Trophoblast cell (in vitro differentiated cells and primary cell): Measurements from ENCODE around the gene UBE2E1.
A peak's percentile ranks its signal among the peaks of the same experiment; 100 is the strongest.
"Not testable (repeated sequence)": the region's sequence is repeated elsewhere in the genome, so short reads cannot be mapped to it uniquely, and the experiment has no call there.

Experiments used
- DNase-seq, 2 donors: peaks; one replicate each; pipeline ENCODE4 v3.0.0-alpha.2; 2016
- H2AFZ ChIP-seq: 2 replicates; pipeline ENCODE4 v1.6.1; 2013; ENCODE audit warnings: low read length, moderate library complexity, mild to moderate bottlenecking; ENCODE audit not compliant: insufficient read depth, poor library complexity
- H2AK5ac ChIP-seq: 2 replicates; pipeline ENCODE4 v1.6.1; 2013; ENCODE audit warnings: mild to moderate bottlenecking, low read length
- H2BK120ac ChIP-seq: 2 replicates; pipeline ENCODE4 v1.6.1; 2013; ENCODE audit warnings: low read length, mild to moderate bottlenecking, moderate library complexity; ENCODE audit not compliant: insufficient read depth, poor library complexity
- H2BK12ac ChIP-seq: 2 replicates; pipeline ENCODE4 v1.6.1; 2013; ENCODE audit warnings: mild to moderate bottlenecking, low read length, moderate library complexity
- H2BK5ac ChIP-seq: 2 replicates; pipeline ENCODE4 v1.6.1; 2013; ENCODE audit warnings: low read length, low read depth, moderate library complexity, mild to moderate bottlenecking; ENCODE audit not compliant: poor library complexity
- H3K14ac ChIP-seq: 2 replicates; pipeline ENCODE4 v1.6.1; 2013; ENCODE audit warnings: mild to moderate bottlenecking, low read length
- H3K18ac ChIP-seq: 2 replicates; pipeline ENCODE4 v1.6.1; 2013; ENCODE audit warnings: mild to moderate bottlenecking, low read length
- H3K23ac ChIP-seq: 2 replicates; pipeline ENCODE4 v1.6.1; 2013; ENCODE audit warnings: low read length
- H3K27ac ChIP-seq: 2 replicates; pipeline ENCODE4 v1.5.1; 2013; ENCODE audit warnings: low read depth, mild to moderate bottlenecking, inconsistent platforms, low read length, moderate library complexity
- H3K27me3 ChIP-seq: 2 replicates; pipeline ENCODE4 v1.6.1; 2013; ENCODE audit warnings: inconsistent platforms, mild to moderate bottlenecking, low read length, moderate library complexity; ENCODE audit not compliant: insufficient read depth
- H3K36me3 ChIP-seq, 2 experiments: 1 replicate in 1 of 2; 2 replicates in 1 of 2; pipeline ENCODE4 v1.6.1; 2013; ENCODE audit warnings: low read length in 2 of 2, mild to moderate bottlenecking in 2 of 2, moderate library complexity in 1 of 2; ENCODE audit not compliant: insufficient read depth in 2 of 2, control insufficient read depth in 1 of 2
- H3K4ac ChIP-seq: 2 replicates; pipeline ENCODE4 v1.6.1; 2013; ENCODE audit warnings: low read depth, mild to moderate bottlenecking, low read length, moderate library complexity
- H3K4me1 ChIP-seq, 2 experiments: 1 replicate in 1 of 2; 2 replicates in 1 of 2; pipeline ENCODE4 v1.6.1; 2013; ENCODE audit warnings: low read length in 2 of 2, mild to moderate bottlenecking in 2 of 2, moderate library complexity in 1 of 2; ENCODE audit not compliant: insufficient read depth in 2 of 2, control insufficient read depth in 1 of 2
- H3K4me2 ChIP-seq: 2 replicates; pipeline ENCODE4 v1.6.1; 2013; ENCODE audit warnings: inconsistent platforms, mild to moderate bottlenecking, low read length, moderate library complexity
- H3K4me3 ChIP-seq: 2 replicates; pipeline ENCODE4 v1.5.1; 2013; ENCODE audit warnings: mild to moderate bottlenecking, low read depth, low read length, inconsistent platforms
- H3K79me1 ChIP-seq: one replicate; pipeline ENCODE4 v1.6.1; 2013; ENCODE audit warnings: low read length
- H3K79me2 ChIP-seq: 2 replicates; pipeline ENCODE4 v1.6.1; 2013; ENCODE audit warnings: low read length, mild to moderate bottlenecking; ENCODE audit not compliant: control insufficient read depth, insufficient read depth, poor library complexity
- H3K9ac ChIP-seq: 2 replicates; pipeline ENCODE4 v1.6.1; 2013; ENCODE audit warnings: mild to moderate bottlenecking, low read length
- H3K9me3 ChIP-seq: 2 replicates; pipeline ENCODE4 v1.6.1; 2013; ENCODE audit warnings: low read depth, mild to moderate bottlenecking, control low read depth, inconsistent platforms, low read length; ENCODE audit not compliant: insufficient read depth
- H4K12ac ChIP-seq: 2 replicates; pipeline ENCODE4 v1.6.1; 2013; ENCODE audit warnings: low read depth, mild to moderate bottlenecking, low read length, moderate library complexity
- H4K8ac ChIP-seq: 2 replicates; pipeline ENCODE4 v1.6.1; 2013; ENCODE audit warnings: low read depth, mild to moderate bottlenecking, low read length, moderate library complexity
- H4K91ac ChIP-seq: one replicate; pipeline ENCODE4 v1.6.1; 2013; ENCODE audit warnings: low read depth, mild to moderate bottlenecking, low read length, moderate library complexity
- WGBS: extraction: QIAGEN DNeasy Blood & Tissue Kit; methylation state at CpG from one replicate; pipeline ENCODE4 v1.1.7; 2013; ENCODE audit warnings: missing lambda C conversion rate; ENCODE audit not compliant: insufficient read length, insufficient coverage; ENCODE audit errors: extremely low coverage; 5-methylcytosine and 5-hydroxymethylcytosine counted together

The UBE2E1 gene

DNA sequence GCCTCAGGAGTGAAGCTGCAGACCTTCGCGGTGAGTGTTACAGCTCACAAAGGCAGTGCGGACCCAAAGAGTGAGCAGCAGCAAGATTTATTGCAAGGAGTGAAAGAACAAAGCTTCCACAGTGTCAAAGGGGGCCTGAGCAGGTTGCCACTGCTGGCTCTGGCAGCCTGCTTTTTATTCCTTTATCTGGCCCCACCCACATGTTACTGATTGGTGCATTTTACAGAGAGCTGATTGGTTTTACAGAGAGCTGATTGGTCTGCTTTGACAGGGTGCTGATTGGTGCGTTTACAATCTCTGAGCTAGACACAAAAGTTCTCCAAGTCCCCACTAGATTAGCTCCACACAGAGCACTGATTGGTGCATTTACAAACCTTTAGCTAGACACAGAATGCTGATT is 76.2 kb downstream of the UBE2E1 start:
- H3K9ac ChIP-seq, H4K8ac ChIP-seq, H3K4me1 ChIP-seq, H3K4me2 ChIP-seq, H2AFZ ChIP-seq, H2BK5ac ChIP-seq, H4K12ac ChIP-seq, H2BK12ac ChIP-seq, H4K91ac ChIP-seq, H3K18ac ChIP-seq, H3K14ac ChIP-seq, H2AK5ac ChIP-seq, H3K79me2 ChIP-seq, H3K4me3 ChIP-seq, DNase-seq, H3K27me3 ChIP-seq, H3K79me1 ChIP-seq, H3K23ac ChIP-seq, H3K9me3 ChIP-seq, H2BK120ac ChIP-seq, H3K4ac ChIP-seq, H3K27ac ChIP-seq: not testable (repeated sequence)
- peaks cover 7 to 13% of the 10 kb centered on the region in 2 experiments for H3K36me3 ChIP-seq
- no CpG with 5 or more reads among the region's 4 CpGs for WGBS

DNA sequence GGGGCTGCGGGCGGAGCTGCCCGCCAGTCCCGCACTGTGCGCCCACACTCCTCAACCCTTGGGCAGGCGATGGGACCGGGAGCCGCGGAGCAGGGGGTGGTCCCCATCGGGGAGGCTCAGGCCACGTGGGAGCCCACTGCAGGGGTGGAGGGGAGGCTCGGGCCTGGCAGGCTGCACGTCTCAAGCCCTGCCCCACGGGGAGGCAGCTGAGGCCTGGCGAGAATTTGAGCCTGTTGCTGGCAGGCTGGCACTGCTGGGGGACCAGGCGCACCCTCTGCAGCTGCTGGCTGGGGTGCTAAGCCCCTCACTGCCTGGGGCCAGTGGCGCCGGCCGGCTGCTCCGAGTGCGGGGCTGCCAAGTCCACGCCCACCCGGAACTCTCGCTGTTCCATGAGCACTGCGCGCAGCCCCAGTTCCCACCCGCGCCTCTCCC is 76.7 kb downstream of the UBE2E1 start:
- Histone ChIP-seq H3K14ac (no peak overlapping the region), H3K27ac (no peak overlapping the region), H3K4me2 (no peak overlapping the region), H2AFZ (no peak overlapping the region), H2BK120ac (no peak overlapping the region), H3K36me3 (peaks cover 7 to 13% of the 10 kb centered on the region in 2 experiments), H3K9me3 (peaks cover 2% of the 10 kb centered on the region), H3K9ac (no peak overlapping the region), H2AK5ac (no peak overlapping the region), H3K4me3 (no peak overlapping the region), H3K23ac (no peak overlapping the region), H3K4me1 (no peaks in the 10 kb centered on the region), H3K79me1 (no peaks in the 10 kb centered on the region), H3K4ac (no peak overlapping the region), H3K79me2 (no peaks in the 10 kb centered on the region), H2BK12ac (no peak overlapping the region), H4K91ac (no peak overlapping the region), H2BK5ac (no peak overlapping the region), H3K18ac (peak overlapping the region; percentile 7), H4K8ac (no peak overlapping the region), H3K27me3 (no peaks in the 10 kb centered on the region), H4K12ac (no peak overlapping the region)
- WGBS, result no CpG with 5 or more reads among the region's 28 CpGs
- no peak for DNase-seq

DNA sequence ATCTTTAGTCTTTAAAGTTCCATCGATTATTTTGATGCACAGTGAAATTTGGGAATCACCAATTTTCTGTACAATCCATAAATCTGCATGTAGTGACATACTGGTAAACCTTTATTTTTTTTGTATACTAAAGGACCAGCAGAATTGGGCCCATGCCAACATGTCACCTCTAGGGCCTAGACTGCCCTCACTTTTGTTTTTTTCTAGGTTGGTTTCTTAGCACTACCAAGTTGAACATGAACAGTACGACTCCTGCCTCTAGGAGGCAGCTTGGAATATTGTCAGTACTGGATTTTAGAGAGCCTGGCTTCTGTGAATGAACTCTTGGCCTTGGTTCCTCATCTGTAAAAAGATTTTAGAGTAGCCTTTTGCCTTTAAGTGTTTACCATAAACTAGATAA is 78.7 kb downstream of the UBE2E1 start:
- Histone ChIP-seq H2BK5ac (no peak overlapping the region), H3K4ac (no peak overlapping the region), H3K9ac (no peak overlapping the region), H2AK5ac (no peak overlapping the region), H3K4me3 (no peak overlapping the region), H3K4me2 (no peak overlapping the region), H3K18ac (no peak overlapping the region), H3K23ac (no peak overlapping the region), H2AFZ (no peak overlapping the region), H2BK120ac (no peak overlapping the region), H3K14ac (no peak overlapping the region), H3K27me3 (no peaks in the 10 kb centered on the region), H2BK12ac (no peak overlapping the region), H3K27ac (no peak overlapping the region), H3K4me1 (no peaks in the 10 kb centered on the region), H4K8ac (no peak overlapping the region), H4K91ac (no peak overlapping the region), H3K36me3 (peaks cover 5 to 12% of the 10 kb centered on the region in 2 experiments), H3K9me3 (peaks cover 2% of the 10 kb centered on the region), H4K12ac (no peak overlapping the region), H3K79me1 (no peaks in the 10 kb centered on the region), H3K79me2 (no peaks in the 10 kb centered on the region)
- DNase-seq, result peak in 1 of 2 donors; percentile 60
- WGBS, result no CpG with 5 or more reads among the region's 2 CpGs

DNA sequence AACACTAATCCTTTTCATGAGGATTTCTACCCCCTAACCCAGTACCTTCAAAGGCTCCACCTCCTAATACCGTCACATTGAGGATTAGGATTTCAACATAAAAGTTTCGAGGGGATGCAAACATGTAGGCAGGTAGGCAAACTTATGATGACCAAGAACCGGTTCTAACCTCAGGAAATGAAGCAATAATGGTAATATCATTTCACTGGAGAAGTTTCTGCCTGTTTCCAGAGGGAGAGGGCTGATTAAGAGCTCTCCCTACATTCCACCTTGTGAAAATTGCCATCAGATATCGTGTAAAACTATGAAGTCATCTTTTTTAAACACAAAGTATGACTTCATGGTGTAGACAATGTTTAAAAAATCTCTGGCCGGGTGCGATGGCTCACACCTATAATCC is 79.5 kb downstream of the UBE2E1 start:
- Histone ChIP-seq H3K27ac (no peak overlapping the region), H3K14ac (no peak overlapping the region), H3K4me1 (no peaks in the 10 kb centered on the region), H3K79me1 (no peaks in the 10 kb centered on the region), H3K4ac (no peak overlapping the region), H2BK5ac (no peak overlapping the region), H3K36me3 (peaks cover 5 to 11% of the 10 kb centered on the region in 2 experiments), H2AFZ (no peak overlapping the region), H3K27me3 (no peaks in the 10 kb centered on the region), H3K23ac (no peak overlapping the region), H4K8ac (no peak overlapping the region), H4K91ac (no peak overlapping the region), H2BK12ac (no peak overlapping the region), H3K9ac (no peak overlapping the region), H3K79me2 (no peaks in the 10 kb centered on the region), H2BK120ac (no peak overlapping the region), H3K4me3 (no peak overlapping the region), H3K9me3 (peaks cover 2% of the 10 kb centered on the region), H3K4me2 (no peak overlapping the region), H3K18ac (no peak overlapping the region), H4K12ac (no peak overlapping the region), H2AK5ac (no peak overlapping the region)
- DNase-seq, result peak; percentile 50 to 92
- WGBS, result no CpG with 5 or more reads among the region's 6 CpGs
